ENCODE measurements around the gene LIN7A. TPM values are rescaled to one million over a fixed set of nuclear protein-coding genes. Genes with fewer than 3 reads are reported as not detected.

The LIN7A gene
- total RNA-seq, 1 donor from 2014 or later = 32.7 TPM

DNA sequence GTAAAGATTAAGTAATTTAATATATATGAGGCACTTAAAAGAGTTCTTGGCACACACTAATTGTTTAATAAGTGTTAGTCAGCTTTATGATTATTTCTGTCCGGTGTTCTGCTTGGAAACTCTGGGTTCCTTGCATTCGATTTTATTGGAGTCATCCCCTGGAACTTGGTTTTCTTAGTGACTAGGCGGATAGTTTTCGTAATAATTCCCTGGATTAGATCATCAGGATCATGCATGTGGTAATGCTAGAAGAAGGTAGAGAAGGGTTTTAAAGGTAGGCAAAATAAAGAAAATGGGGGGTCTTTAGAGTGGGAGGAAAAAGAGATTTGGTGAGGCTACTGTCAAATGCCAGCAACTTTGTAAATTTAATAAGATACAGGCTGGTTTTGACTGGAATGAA, 132.6 kb downstream of the LIN7A start:
- Mint-ChIP-seq H3K36me3 (peaks cover 12% of the 10 kb centered on the region), H3K9me3 (peaks cover 4% of the 10 kb centered on the region), H3K4me3 (no peak overlapping the region), H3K27ac (no peak overlapping the region), H3K27me3 (no peaks in the 10 kb centered on the region), H3K4me1 (ENCODE audit: unreplicated experiment) (no peaks in the 10 kb centered on the region)
- no peak for DNase-seq (ENCODE audit: extremely low spot score, unreplicated experiment)
- TF ChIP-seq, protein P1, sequence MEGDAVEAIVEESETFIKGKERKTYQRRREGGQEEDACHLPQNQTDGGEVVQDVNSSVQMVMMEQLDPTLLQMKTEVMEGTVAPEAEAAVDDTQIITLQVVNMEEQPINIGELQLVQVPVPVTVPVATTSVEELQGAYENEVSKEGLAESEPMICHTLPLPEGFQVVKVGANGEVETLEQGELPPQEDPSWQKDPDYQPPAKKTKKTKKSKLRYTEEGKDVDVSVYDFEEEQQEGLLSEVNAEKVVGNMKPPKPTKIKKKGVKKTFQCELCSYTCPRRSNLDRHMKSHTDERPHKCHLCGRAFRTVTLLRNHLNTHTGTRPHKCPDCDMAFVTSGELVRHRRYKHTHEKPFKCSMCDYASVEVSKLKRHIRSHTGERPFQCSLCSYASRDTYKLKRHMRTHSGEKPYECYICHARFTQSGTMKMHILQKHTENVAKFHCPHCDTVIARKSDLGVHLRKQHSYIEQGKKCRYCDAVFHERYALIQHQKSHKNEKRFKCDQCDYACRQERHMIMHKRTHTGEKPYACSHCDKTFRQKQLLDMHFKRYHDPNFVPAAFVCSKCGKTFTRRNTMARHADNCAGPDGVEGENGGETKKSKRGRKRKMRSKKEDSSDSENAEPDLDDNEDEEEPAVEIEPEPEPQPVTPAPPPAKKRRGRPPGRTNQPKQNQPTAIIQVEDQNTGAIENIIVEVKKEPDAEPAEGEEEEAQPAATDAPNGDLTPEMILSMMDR (conservative IDR thresholded peaks at IDR 0.05) = no peak

DNA sequence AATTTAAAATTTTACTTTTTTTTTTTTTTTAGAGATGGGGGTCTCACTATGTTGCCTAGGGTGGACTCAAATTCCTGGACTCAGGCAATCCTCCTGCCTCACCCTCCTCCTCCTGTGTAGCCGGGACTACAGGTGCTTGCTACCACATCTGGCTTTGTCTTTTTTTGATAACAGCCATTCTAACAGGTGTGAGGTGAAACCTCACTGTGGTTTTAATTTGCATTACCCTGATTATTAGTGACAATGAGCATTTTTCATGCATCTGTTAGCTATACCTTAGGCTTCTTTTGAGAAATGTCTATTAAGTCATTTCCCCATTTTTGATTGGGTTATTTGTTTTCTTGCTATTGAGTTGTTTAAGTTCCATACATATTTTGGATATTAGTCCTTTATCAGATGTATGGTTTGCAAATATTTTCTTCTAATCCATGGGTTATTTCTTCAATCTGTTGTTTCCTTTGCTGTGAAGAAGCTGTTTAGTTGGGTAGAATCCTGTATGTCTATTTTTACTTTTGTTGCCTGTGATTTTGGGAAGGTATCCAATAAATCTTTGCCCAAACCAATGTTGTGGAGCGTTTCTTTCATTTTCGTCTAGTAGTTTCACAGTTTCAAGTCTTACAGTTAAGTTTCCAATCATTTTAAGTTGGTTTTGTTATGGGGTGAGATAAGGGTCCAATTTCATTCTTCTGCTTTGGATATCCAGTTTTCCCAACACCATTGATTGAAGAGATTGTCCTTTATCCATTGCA, 134.9 kb downstream of the LIN7A start:
- Mint-ChIP-seq H3K27me3 (no peaks in the 10 kb centered on the region), H3K36me3 (peaks cover 12% of the 10 kb centered on the region)
- TF ChIP-seq, protein P1 (conservative IDR thresholded peaks at IDR 0.05) = no peak

DNA sequence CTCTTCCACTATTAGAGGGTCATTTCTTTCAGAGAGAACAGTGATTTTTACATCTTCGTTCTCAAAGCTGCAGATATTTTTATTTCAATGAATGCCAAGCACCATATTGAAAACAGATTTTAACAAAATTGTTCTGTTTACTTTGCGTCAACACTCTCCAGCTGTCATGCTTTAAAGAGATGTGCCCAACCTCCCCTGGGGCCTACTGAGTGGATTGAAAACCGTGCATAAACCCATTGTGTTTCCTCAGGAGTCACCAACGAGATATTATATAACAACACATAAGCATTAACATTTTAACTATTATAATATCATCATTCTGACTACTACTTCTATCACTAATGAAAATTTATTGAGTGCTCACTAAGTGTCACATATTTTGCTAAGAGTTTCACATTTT, 139.5 kb downstream of the LIN7A start:
- Mint-ChIP-seq H3K4me1 (ENCODE audit: unreplicated experiment) (peaks cover 10% of the 10 kb centered on the region), H3K9me3 (peaks cover 4% of the 10 kb centered on the region)

More for the DNA sequence above, 134.9 kb downstream of the LIN7A start:
- H3K4me3 Mint-ChIP-seq = no peak overlapping the region
- no peak overlapping the region for H3K27ac Mint-ChIP-seq
- no peaks in the 10 kb centered on the region for H3K4me1 Mint-ChIP-seq (ENCODE audit: unreplicated experiment)
- H3K9me3 Mint-ChIP-seq = peaks cover 4% of the 10 kb centered on the region
- no peak for DNase-seq (ENCODE audit: extremely low spot score, unreplicated experiment)

DNA sequence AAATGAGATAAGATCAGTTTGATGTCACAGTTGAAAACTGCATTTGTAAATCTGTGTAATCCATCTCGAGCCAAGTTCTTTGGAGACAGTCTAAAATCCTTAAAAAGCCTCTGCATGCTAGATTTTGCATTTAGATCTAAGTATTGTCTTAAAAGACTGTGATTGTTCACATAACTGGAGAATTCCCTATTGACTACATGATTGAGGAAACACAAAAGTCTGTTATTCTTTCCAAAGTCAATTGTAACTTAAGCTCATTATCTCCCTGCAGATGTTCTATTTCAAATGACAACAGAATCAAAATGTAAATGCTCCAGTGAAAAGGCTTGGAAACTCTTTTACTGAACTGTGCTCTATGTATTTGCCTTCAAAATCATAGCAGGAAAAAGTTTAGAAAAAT, 143.2 kb downstream of the LIN7A start:
- no peak overlapping the region for H3K4me3 Mint-ChIP-seq
- no peak overlapping the region for H3K27ac Mint-ChIP-seq
- TF ChIP-seq, protein P1 (conservative IDR thresholded peaks at IDR 0.05) = no peak
- H3K4me1 Mint-ChIP-seq (ENCODE audit: unreplicated experiment) = peaks cover 10% of the 10 kb centered on the region
- no peaks in the 10 kb centered on the region for H3K9me3 Mint-ChIP-seq
- DNase-seq (ENCODE audit: extremely low spot score, unreplicated experiment) = no peak
- no peaks in the 10 kb centered on the region for H3K27me3 Mint-ChIP-seq
- H3K36me3 Mint-ChIP-seq = no peaks in the 10 kb centered on the region

More for the DNA sequence above, 139.5 kb downstream of the LIN7A start:
- no peak overlapping the region for H3K27ac Mint-ChIP-seq
- no peak for DNase-seq (ENCODE audit: extremely low spot score, unreplicated experiment)
- no peak overlapping the region for H3K4me3 Mint-ChIP-seq
- no peaks in the 10 kb centered on the region for H3K27me3 Mint-ChIP-seq
- H3K36me3 Mint-ChIP-seq = peaks cover 4% of the 10 kb centered on the region
- TF ChIP-seq, protein P1 (conservative IDR thresholded peaks at IDR 0.05) = no peak

DNA sequence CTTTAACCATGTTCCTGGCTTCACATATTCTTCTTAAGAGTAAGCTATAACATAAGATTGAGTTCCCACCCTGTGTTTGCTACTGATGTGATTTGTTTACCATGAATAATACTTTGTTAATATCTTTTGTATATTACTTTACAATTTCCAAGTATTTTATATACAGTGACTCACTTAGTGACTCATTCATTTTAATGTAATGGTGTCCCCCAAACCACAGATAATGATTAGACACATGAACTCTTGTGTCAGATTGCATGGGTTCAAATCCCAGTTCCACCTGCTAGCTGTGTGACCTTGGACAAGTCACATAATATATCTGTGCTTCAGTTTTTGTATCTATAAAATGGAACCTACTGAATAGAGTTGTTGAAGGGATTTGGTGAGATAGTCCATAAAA, 144.9 kb downstream of the LIN7A start:
- Mint-ChIP-seq H3K27ac (no peak overlapping the region), H3K27me3 (peaks cover 3% of the 10 kb centered on the region), H3K36me3 (no peaks in the 10 kb centered on the region), H3K4me1 (ENCODE audit: unreplicated experiment) (peaks cover 10% of the 10 kb centered on the region), H3K9me3 (no peaks in the 10 kb centered on the region), H3K4me3 (no peak overlapping the region)
- DNase-seq (ENCODE audit: extremely low spot score, unreplicated experiment) = no peak
- TF ChIP-seq, protein P1 (conservative IDR thresholded peaks at IDR 0.05) = no peak

All from type B pancreatic cell (in vitro differentiated cells).